CD8-positive, alpha-beta memory T cell (primary cell): Measurements from ENCODE around the gene STPG1. TPM values are rescaled to one million over a fixed set of nuclear protein-coding genes. Genes with fewer than 3 reads are reported as not detected.

Experiments
- CTCF ChIA-PET: fragments of 350-600 bp; sonication (Branson Sonifier 250); formaldehyde crosslinking; loops from one replicate; lab custom pipeline; 2021; ENCODE audit warnings: antibody characterized with exemption; lab: Charles Lee
- POLR2A ChIA-PET: fragments of 350-600 bp; sonication (Branson Sonifier 250); formaldehyde crosslinking; loops from one replicate; lab custom pipeline; 2021; ENCODE audit warnings: antibody characterized with exemption; lab: Charles Lee
- DNase-seq, 5 donors: peaks; one replicate each; pipeline versions ENCODE4 v3.0.0 to v3.0.0-alpha.2; 2020 to 2022; ENCODE audit warnings: mixed read lengths in 1 of 5
- H3K27ac ChIP-seq: one replicate; pipeline ENCODE4 v1.7.0; 2013; ENCODE audit warnings: low read depth, mild to moderate bottlenecking, low read length, moderate library complexity
- H3K27me3 ChIP-seq: 2 replicates; pipeline ENCODE4 v1.7.0; 2013; ENCODE audit warnings: low read length, mild to moderate bottlenecking; ENCODE audit not compliant: insufficient read depth, poor library complexity, severe bottlenecking
- H3K36me3 ChIP-seq: 2 replicates; pipeline ENCODE4 v1.7.0; 2013; ENCODE audit warnings: mild to moderate bottlenecking, low read length, moderate library complexity; ENCODE audit not compliant: insufficient read depth
- H3K4me1 ChIP-seq: 2 replicates; pipeline ENCODE4 v1.7.0; 2013; ENCODE audit warnings: mild to moderate bottlenecking, low read length, moderate library complexity; ENCODE audit not compliant: insufficient read depth
- H3K4me3 ChIP-seq: 2 replicates; pipeline ENCODE4 v1.7.0; 2013; ENCODE audit warnings: mild to moderate bottlenecking, low read length
- H3K9me3 ChIP-seq: 2 replicates; pipeline ENCODE4 v1.7.0; 2013; ENCODE audit warnings: mild to moderate bottlenecking, low read length
- H3K27ac Mint-ChIP-seq, 8 donors: one replicate each; pipeline ENCODE4 v1.8.0; 2020 to 2021; ENCODE audit warnings: mixed read lengths in 8 of 8, mild to moderate bottlenecking in 6 of 8, inconsistent platforms in 3 of 8, moderate library complexity in 3 of 8
- H3K27me3 Mint-ChIP-seq, 2 donors: one replicate each; pipeline ENCODE4 v1.8.0; 2020 to 2021; ENCODE audit warnings: mixed read lengths in 2 of 2, mild to moderate bottlenecking in 1 of 2, moderate library complexity in 1 of 2
- H3K36me3 Mint-ChIP-seq, 3 donors: one replicate each; pipeline ENCODE4 v1.8.0; 2020 to 2021; ENCODE audit warnings: mixed read lengths in 3 of 3, inconsistent platforms in 1 of 3, mild to moderate bottlenecking in 1 of 3
- H3K4me1 Mint-ChIP-seq, 3 donors: one replicate each; pipeline ENCODE4 v1.8.0; 2020 to 2021; ENCODE audit warnings: mixed read lengths in 3 of 3, inconsistent platforms in 1 of 3, mild to moderate bottlenecking in 1 of 3
- H3K4me3 Mint-ChIP-seq, 7 donors: one replicate each; pipeline ENCODE4 v1.8.0; 2020 to 2021; ENCODE audit warnings: mixed read lengths in 7 of 7, mild to moderate bottlenecking in 6 of 7, moderate library complexity in 4 of 7, inconsistent platforms in 2 of 7
- H3K9me3 Mint-ChIP-seq, 5 donors: one replicate each; pipeline ENCODE4 v1.8.0; 2020 to 2022; ENCODE audit warnings: mixed read lengths in 5 of 5, mild to moderate bottlenecking in 3 of 5, moderate library complexity in 2 of 5, inconsistent platforms in 1 of 5
- polyA plus RNA-seq: library from polyadenylated mRNA; unstranded; fragments of 300-500 nt; fragmentation: Illumina TruSeq; gene quantifications from one replicate; pipeline ENCODE4 v1.2.3, GENCODE V29; 2021
- total RNA-seq, 2 experiments: library from RNA; stranded (reverse); gene quantifications; one replicate each; pipeline ENCODE4 v1.2.3, GENCODE V29; 2021

The STPG1 gene
- total and polyA plus RNA-seq, 3 experiments from 2014 or later = 4.9 to 5.6 (median 5.1) TPM

GRCh38 chr1:24355466-24355865 is 58.1 kb downstream of the STPG1 start:
- Histone ChIP-seq H3K9me3 (no peaks in the 10 kb centered on the region), H3K4me1 (peaks cover 7% of the 10 kb centered on the region), H3K27me3 (no peaks in the 10 kb centered on the region), H3K4me3 (no peak overlapping the region), H3K27ac (no peak overlapping the region), H3K36me3 (no peaks in the 10 kb centered on the region)
- no peak for DNase-seq
- H3K27me3 Mint-ChIP-seq = peaks cover 0 to 2% of the 10 kb centered on the region in 2 donors
- ChIA-PET CTCF (interaction anchor here (0.7 to 1.0 kb wide), 2 partner anchors 12 to 35 kb away, joined by 3 read pairs; no protein-coding TSS in a partner anchor), POLR2A (no interaction called here)
- H3K4me1 Mint-ChIP-seq = peaks cover 3 to 16% (median 12%) of the 10 kb centered on the region in 3 donors
- H3K9me3 Mint-ChIP-seq = no peaks in the 10 kb centered on the region
- peaks cover 0 to 17% (median 5%) of the 10 kb centered on the region in 3 donors for H3K36me3 Mint-ChIP-seq
- no peak overlapping the region for H3K27ac Mint-ChIP-seq
- no peak overlapping the region for H3K4me3 Mint-ChIP-seq

GRCh38 chr1:24353292-24353891 is 60.2 kb downstream of the STPG1 start:
- no peak overlapping the region for H3K27ac Mint-ChIP-seq
- H3K36me3 ChIP-seq = no peaks in the 10 kb centered on the region
- H3K4me1 Mint-ChIP-seq = peaks cover 3 to 19% (median 12%) of the 10 kb centered on the region in 3 donors
- peaks cover 7% of the 10 kb centered on the region for H3K4me1 ChIP-seq
- ChIA-PET CTCF (no interaction called here), POLR2A (no interaction called here)
- no peaks in the 10 kb centered on the region for H3K9me3 Mint-ChIP-seq
- H3K27ac ChIP-seq = no peak overlapping the region
- no peak overlapping the region for H3K4me3 Mint-ChIP-seq
- H3K27me3 Mint-ChIP-seq = peaks cover 0 to 5% of the 10 kb centered on the region in 2 donors
- no peaks in the 10 kb centered on the region for H3K27me3 ChIP-seq
- H3K36me3 Mint-ChIP-seq = peaks cover 0 to 10% (median 5%) of the 10 kb centered on the region in 3 donors
- DNase-seq = no peak
- no peaks in the 10 kb centered on the region for H3K9me3 ChIP-seq
- no peak overlapping the region for H3K4me3 ChIP-seq

DNA sequence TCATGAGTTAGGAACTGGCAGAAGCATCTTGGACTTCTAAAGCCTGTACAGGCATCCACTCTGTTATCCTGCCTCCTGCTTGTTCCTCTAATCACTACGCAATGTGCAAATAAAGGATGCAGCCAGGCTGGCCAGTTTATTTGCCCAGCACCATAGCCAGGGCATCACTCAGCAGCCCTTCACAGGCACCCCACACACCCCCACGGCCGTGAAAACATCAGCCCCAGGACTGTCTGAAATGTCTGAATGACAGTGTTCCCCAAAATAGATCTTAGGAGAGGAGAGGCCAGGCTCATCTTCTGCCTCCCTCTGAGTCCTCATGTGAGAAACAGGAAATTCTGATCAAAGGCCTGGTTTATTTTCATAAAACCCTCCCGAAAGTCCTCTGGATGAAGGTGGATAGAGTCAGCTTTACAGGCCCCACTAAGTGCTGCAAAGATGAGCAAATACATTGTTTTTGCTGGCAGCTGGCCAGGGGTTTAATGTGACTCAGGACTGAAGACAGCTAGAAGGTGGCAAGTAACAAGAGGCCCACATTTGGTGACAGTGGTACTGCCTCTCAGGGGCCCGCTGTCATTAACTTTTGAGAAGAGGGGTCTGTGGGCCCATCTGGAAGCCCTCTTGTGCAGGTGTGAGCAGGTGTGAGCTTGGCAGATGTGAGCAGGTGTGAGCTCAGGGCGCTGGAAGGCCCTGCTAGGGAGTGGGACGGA is 61.5 kb downstream of the STPG1 start:
- Histone ChIP-seq H3K27ac (no peak overlapping the region), H3K27me3 (no peaks in the 10 kb centered on the region), H3K4me1 (peaks cover 7% of the 10 kb centered on the region), H3K36me3 (no peaks in the 10 kb centered on the region), H3K4me3 (no peak overlapping the region), H3K9me3 (no peaks in the 10 kb centered on the region)
- Mint-ChIP-seq H3K36me3 (peaks cover 0 to 3% (median 0%) of the 10 kb centered on the region in 3 donors), H3K27ac (peak overlapping the region in 1 of 8 donors; percentile 57), H3K4me1 (peaks cover 3 to 19% (median 12%) of the 10 kb centered on the region in 3 donors), H3K4me3 (no peak overlapping the region), H3K27me3 (peaks cover 4 to 5% of the 10 kb centered on the region in 2 donors), H3K9me3 (no peaks in the 10 kb centered on the region)
- POLR2A ChIA-PET = no interaction called here
- CTCF ChIA-PET = no interaction called here
- DNase-seq = no peak

DNA sequence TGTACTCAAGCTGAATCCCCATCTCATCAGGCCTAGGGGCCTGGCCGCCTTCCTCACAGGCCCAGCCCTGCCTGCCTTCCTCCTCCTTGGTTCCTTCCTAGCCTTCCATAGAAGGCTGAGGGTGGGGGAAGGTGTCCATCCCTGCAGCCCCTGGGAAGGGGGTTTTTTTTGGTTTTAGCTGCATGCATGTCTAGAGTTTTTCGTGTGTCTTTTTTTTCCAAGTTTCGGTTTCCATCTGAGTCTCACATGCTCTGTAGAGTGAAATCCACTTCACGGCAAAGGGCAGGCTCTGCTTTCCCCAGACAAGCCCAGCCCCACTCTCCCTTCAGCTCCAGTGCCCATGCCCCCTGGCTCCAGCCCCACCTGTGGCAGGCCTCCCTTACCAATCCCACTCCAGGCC is 62.3 kb downstream of the STPG1 start:
- peaks cover 7% of the 10 kb centered on the region for H3K4me1 ChIP-seq
- H3K9me3 ChIP-seq = no peaks in the 10 kb centered on the region
- H3K27me3 Mint-ChIP-seq = peaks cover 5 to 6% of the 10 kb centered on the region in 2 donors
- peaks cover 3 to 19% (median 12%) of the 10 kb centered on the region in 3 donors for H3K4me1 Mint-ChIP-seq
- no peaks in the 10 kb centered on the region for H3K27me3 ChIP-seq
- ChIA-PET CTCF (no interaction called here), POLR2A (no interaction called here)
- no peaks in the 10 kb centered on the region for H3K9me3 Mint-ChIP-seq
- no peak overlapping the region for H3K4me3 ChIP-seq
- no peaks in the 10 kb centered on the region for H3K36me3 ChIP-seq
- no peaks in the 10 kb centered on the region for H3K36me3 Mint-ChIP-seq
- no peak overlapping the region for H3K27ac ChIP-seq
- H3K4me3 Mint-ChIP-seq = peak overlapping the region in 3 of 7 donors; percentile 45 to 56 (median 49)
- peak overlapping the region in 2 of 8 donors; percentile 52 to 85 for H3K27ac Mint-ChIP-seq
- no peak for DNase-seq

DNA sequence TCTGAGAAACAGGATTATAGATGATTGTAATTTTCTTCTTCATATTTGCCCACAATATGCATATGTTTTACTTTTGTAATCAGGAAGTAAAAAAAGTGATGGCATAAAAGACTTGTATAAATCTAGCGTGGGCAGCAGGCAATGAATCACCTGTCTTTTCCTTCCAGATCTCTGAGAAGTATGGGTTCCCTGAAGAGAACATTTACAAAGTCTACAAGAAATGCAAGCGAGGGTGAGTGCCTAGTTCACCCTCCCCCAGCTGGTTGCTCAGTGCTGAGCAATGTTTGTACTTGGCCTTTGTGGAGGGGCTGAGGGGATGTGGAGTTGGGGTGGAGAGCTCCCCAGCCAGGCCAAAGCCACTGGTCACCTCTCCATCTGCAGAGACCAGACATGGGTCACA is 63.7 kb downstream of the STPG1 start:
- Histone ChIP-seq H3K9me3 (no peaks in the 10 kb centered on the region), H3K36me3 (no peaks in the 10 kb centered on the region), H3K27me3 (no peaks in the 10 kb centered on the region), H3K4me1 (peaks cover 7% of the 10 kb centered on the region), H3K4me3 (no peak overlapping the region), H3K27ac (no peak overlapping the region)
- Mint-ChIP-seq H3K27me3 (peaks cover 5 to 10% of the 10 kb centered on the region in 2 donors), H3K4me3 (no peak overlapping the region), H3K9me3 (no peaks in the 10 kb centered on the region), H3K4me1 (peaks cover 3 to 19% (median 12%) of the 10 kb centered on the region in 3 donors), H3K36me3 (no peaks in the 10 kb centered on the region), H3K27ac (no peak overlapping the region)
- ChIA-PET CTCF (no interaction called here), POLR2A (no interaction called here)
- no peak for DNase-seq

DNA sequence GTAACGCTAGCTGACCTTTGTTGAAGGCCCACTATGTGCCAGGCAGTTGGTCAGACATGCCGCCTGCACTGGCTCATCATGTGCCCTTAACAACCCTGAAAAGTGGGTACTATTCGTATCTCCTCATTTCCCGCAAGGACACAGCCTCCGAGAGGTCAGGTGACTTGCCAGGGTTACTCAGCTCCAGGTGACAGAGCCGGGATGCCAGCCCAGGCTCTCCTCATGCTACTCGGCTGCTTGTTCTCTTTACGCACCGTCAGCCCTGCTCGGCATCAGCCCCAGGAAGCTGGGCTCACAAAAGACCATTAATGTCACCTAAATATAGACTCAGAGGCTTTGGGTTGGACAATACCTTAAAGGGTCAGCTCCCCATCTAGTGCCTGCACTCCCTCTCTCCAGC is 65.4 kb downstream of the STPG1 start:
- no peak for DNase-seq
- H3K36me3 Mint-ChIP-seq = no peaks in the 10 kb centered on the region
- H3K4me3 Mint-ChIP-seq = no peak overlapping the region
- H3K27ac ChIP-seq = no peak overlapping the region
- H3K4me1 Mint-ChIP-seq = peaks cover 3 to 19% (median 12%) of the 10 kb centered on the region in 3 donors
- CTCF ChIA-PET = no interaction called here
- H3K9me3 ChIP-seq = no peaks in the 10 kb centered on the region
- no peaks in the 10 kb centered on the region for H3K36me3 ChIP-seq
- H3K4me1 ChIP-seq = peaks cover 7% of the 10 kb centered on the region
- POLR2A ChIA-PET = no interaction called here
- no peaks in the 10 kb centered on the region for H3K9me3 Mint-ChIP-seq
- H3K27me3 Mint-ChIP-seq = peaks cover 5 to 10% of the 10 kb centered on the region in 2 donors
- H3K27ac Mint-ChIP-seq = no peak overlapping the region
- H3K4me3 ChIP-seq = no peak overlapping the region
- H3K27me3 ChIP-seq = no peaks in the 10 kb centered on the region

GRCh38 chr1:24347159-24347934 is 66.2 kb downstream of the STPG1 start:
- H3K27ac ChIP-seq = no peak overlapping the region
- no peak overlapping the region for H3K27ac Mint-ChIP-seq
- no peaks in the 10 kb centered on the region for H3K9me3 ChIP-seq
- peaks cover 3 to 19% (median 12%) of the 10 kb centered on the region in 3 donors for H3K4me1 Mint-ChIP-seq
- no peak overlapping the region for H3K4me3 Mint-ChIP-seq
- H3K4me1 ChIP-seq = peaks cover 6% of the 10 kb centered on the region
- no peaks in the 10 kb centered on the region for H3K36me3 Mint-ChIP-seq
- H3K27me3 ChIP-seq = no peaks in the 10 kb centered on the region
- no peak for DNase-seq
- no peaks in the 10 kb centered on the region for H3K36me3 ChIP-seq
- no peaks in the 10 kb centered on the region for H3K9me3 Mint-ChIP-seq
- ChIA-PET CTCF (interaction anchor here (1.0 kb wide), 1 partner anchor 44 kb away, joined by 3 read pairs; no protein-coding TSS in a partner anchor), POLR2A (no interaction called here)
- H3K4me3 ChIP-seq = no peak overlapping the region
- H3K27me3 Mint-ChIP-seq = peaks cover 4 to 10% of the 10 kb centered on the region in 2 donors

DNA sequence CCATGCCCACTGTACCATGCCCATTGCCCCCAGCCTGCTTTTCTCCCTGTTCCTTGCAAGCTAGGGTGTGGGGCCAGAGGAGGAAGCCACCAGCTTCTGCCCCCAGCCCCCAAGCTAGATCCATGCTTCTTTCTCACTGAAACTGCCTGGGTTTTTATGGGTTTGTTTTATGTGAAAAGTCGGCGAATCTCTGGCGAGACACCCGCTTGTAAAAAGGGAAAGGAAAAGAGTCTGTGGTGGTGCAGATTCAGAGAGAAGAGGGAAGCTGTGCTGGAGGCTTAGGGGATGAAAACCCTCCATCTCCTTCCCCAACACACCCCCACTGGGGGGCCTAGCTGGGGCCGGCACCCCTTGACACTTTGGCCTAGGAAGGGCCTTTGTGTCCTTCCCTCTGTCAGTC is 68.2 kb downstream of the STPG1 start:
- no peak overlapping the region for H3K27ac Mint-ChIP-seq
- POLR2A ChIA-PET = no interaction called here
- H3K4me3 Mint-ChIP-seq = no peak overlapping the region

More for the DNA sequence above, 68.2 kb downstream of the STPG1 start:
- DNase-seq = no peak
- Mint-ChIP-seq H3K36me3 (no peaks in the 10 kb centered on the region), H3K27me3 (peaks cover 4 to 13% of the 10 kb centered on the region in 2 donors), H3K4me1 (peaks cover 0 to 1% (median 0%) of the 10 kb centered on the region in 3 donors), H3K9me3 (no peaks in the 10 kb centered on the region)
- no peak overlapping the region for H3K4me3 ChIP-seq
- no peaks in the 10 kb centered on the region for H3K36me3 ChIP-seq
- no peaks in the 10 kb centered on the region for H3K4me1 ChIP-seq
- no peak overlapping the region for H3K27ac ChIP-seq
- H3K27me3 ChIP-seq = no peaks in the 10 kb centered on the region
- no peaks in the 10 kb centered on the region for H3K9me3 ChIP-seq
- CTCF ChIA-PET = no interaction called here
